Activated CD4-positive, alpha-beta T cell treated with anti-CD3 and anti-CD28 coated beads, Interleukin-2, Interleukin-4, amounts not matched to agents 100 ng/mL and 50 ng/mL, durations not matched to agents 16 hours and 8 hours (primary cell): ENCODE measurements around the gene SNX1.

ENCODE experiments used
- DNase-seq: peaks from one replicate; pipeline ENCODE4 v3.0.0-alpha.2; 2020; ENCODE audit warnings: low spot score

The SNX1 gene

DNA sequence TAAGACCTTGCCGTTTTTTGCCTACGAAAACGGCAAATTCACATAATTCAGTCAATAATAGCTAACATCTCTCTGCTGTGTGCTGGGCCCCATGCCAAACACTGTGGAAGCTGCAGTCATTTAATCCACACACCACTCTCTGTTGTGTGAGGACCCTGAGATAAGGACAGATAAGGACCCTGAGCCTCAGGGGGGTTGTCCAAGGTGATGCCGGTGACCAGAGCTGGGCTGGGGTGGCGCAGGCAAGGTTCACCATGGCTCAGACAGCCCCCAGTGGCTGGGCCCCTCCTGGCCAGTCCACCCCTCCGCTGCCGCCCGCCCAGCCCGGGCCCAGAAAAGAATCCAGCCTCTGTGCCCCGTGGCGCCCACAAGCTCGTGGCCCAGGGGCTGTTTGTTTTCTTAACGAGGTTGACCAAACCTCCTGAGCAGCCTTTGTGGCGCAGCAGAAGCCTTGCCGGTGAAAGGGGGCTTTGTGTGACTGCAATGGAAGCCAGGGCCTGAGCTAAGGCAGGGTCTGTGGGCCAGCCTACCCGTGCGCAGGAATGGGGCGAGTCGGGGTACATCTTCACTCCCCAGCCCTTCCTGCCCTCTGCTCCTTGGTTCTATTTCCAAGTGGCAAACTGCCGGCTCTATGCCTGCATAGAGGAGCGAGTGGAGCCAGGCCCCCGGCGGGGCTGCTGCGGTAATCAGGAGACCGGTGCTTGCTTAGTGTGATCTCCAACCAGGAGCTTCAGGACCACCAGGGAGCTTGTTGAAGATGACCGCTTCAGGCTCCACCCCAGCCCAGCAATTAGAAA, 51.3 kb downstream of the SNX1 start:
- DNase-seq, result no peak

DNA sequence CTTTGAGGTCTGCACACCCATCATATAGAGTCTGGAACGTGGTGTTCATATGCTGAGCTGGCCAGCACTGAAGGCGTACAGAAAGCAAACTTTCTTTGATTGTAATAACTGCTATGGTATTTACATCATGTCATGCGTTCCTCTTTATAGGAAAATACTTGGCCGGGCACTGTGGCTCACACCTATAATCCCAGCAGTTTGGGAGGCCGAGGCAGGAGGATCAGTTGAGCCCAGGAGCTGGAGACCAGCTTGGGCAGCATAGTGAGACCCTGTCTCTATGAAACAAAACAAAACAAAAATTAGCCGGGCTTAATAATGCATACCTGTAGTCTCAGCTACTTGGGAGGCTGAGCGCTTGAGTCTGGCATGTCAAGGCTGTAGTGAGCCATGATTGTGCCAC, 52.4 kb downstream of the SNX1 start:
- no peak for DNase-seq

DNA sequence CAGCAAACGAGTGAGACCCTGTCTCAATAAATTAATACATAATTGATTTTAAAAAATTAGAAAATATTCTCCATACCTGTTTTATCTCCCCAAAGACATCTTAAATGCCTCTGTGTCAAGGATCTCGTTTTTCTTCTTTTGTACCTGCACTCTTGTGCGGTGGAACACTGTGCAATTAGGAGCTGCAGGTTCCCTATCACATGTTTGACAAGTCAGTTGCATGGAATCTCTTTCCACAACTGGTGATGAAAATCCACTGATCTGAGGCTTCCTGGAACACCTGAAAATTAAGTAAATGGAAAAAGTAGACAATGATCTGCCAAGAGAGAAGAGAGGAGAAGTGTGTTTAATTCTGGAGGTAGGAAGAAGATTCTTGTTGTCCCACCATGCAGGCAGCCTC, 52.8 kb downstream of the SNX1 start:
- DNase-seq, result no peak

- peak; percentile 50 for DNase-seq
Measured at GRCh38 chr15:64149424-64149823, 53.6 kb downstream of the SNX1 start.

DNA sequence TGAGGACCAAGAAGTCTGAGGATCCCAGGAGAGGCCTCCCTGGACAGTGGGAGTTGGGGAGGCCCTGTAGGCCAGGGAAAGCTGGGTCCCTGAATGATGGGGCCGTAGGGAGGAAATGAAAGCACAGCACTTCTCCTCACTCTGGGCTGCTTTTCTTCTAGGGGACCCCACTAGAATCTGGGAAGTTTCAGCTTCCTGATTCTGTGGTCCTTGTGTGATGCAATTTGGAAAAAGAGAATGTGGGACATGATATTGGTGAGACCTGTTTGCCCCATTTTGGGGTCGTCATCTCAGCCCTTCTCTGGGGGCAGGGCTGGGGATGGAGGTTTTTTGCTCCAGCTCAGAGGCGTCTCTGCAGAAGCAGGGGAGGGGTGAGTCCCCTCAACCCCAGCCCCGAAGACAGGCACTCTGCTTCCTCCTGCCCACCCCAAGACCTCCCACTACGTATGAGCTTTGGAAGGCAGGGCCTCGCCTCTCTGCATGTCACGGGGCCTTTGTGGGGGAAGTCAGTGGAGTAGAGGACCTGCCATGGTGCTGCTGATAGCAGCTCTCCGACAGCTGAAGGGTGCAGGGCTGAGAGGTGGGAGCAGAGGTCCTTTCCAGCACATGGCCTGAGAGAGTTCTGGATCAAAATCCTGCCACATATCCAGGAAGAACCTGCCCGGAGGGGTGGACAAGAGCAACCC, 54.3 kb downstream of the SNX1 start:
- no peak for DNase-seq

DNA sequence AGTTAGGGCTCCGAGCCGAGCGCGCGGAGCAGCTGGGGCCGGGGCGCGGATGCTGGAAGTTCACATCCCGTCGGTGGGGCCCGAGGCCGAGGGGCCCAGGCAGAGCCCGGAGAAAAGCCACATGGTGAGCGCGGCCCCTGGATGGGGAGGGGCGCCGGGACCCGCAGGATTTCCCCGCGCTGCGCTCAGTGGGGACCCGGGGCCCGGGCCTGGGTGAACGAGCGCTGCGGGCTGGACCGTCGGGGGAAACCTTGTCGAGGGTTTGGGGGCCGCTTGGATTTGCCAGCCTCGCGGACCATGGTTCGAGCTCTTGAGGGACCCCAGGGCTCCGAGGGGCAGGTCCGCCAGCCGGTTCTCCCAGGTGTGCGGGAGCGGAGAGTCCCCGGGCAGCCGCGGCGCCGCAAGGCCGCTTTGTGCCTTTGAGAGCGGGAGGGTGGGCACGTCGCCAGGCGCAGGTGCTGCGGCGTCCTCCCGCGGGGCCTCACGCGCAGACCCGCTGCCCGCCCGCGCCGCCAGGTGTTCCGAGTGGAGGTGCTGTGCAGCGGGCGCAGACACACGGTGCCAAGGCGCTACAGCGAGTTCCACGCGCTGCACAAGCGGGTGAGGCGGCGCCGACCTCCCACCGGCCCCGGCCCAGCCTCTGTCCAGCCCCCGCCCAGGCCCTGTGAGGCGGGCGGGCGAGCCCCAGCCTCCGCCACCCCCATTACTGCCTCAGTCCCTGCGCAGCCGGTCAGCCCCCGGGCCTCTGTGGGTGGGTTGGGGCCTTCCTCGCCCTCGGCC, 56.1 kb downstream of the SNX1 start, which contains the start of gene SNX22:
SNX22 (plus strand) TSS at position 5 of the 780 bp plus-strand sequence; CDS start at position 50, 45 bp downstream.
- DNase-seq, result no peak

- no peak for DNase-seq
Measured at GRCh38 chr15:64152507-64153387, 57.0 kb downstream of the SNX1 start.

DNA sequence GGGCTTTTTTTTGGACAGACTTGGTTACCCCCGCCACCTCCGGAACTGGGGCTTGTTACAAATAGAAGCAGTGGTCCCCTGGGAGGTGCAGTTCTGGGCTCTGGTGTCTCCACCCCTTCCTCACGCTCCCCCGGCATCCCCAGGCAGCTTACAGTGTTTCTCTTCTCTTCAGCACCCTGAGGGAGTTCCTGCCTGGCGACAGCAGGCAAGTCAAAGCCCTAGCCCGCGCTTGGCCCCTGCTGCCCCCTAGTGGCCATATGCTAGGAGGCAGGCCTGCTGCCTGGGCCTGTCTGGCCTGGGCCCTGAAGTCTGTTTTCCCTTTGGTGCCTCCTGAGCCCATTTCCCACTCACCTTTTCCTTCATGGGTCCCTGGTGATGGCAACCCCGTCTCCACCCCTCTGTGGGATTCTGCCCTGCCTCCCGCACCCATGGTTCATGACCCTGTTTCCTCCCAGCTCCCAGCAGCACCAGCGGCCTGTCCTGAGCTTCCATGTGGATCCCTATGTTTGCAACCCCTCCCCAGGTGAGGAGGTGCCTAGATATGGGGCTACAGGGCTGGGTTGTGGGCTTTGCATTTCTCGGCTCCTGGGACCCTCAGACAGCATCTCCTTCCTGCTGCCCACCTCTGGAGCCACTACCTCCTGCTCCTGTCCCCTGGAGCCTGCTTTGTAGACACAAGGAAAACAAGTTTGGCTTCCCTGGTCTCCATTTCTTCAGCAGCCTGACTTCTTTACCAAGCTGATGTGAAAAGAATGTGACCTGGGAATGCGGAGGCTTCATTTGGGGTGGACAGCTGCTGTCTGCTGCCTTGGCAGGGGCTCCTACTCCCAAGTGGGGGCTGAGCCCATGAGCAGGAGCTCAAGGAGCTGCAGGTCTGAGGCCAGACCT, 57.9 kb downstream of the SNX1 start:
- peak; percentile 94 for DNase-seq

DNA sequence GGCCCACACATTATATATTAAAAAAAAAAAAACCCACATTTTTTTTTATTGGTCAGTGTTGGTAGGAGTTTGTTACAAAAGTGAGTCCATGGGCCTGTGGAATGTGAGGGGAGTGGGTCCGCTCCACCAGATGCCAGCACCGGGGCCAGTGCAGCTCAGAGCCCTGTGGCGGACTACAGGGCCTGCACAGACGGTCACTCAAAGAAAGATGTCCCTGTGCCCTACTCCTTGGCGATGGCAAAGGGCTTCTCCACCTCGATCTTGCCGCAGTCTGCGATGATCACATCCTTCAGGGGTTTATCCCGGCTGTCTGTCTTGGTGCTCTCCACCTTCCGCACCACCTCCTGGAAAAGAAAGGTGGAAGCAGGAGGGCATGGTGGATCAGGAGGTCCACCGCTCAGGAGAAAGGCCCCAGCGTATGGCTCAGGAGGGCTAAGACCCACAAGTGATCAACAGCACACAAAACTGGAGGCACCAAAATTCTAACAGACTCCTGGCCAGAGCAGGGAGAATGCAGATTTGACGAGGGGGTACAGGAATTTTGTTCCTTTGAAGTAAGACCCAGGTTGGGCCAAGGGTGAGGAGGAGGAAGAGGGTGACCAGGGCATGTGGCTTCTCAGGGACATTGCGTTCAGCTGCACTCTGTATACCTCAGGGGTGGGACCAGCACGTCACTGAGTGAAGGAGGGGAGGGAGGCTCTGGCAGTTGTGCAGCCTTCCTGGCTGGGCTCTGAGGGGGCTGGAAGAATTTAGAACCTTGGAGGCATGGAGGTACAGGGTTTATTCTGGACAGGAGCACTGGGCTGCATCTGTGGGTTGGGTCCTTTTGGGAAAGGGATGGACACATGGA, 60.2 kb downstream of the SNX1 start:
- no peak for DNase-seq

GRCh38 chr15:64156652-64157331, 61.0 kb downstream of the SNX1 start:
- DNase-seq, result no peak

DNA sequence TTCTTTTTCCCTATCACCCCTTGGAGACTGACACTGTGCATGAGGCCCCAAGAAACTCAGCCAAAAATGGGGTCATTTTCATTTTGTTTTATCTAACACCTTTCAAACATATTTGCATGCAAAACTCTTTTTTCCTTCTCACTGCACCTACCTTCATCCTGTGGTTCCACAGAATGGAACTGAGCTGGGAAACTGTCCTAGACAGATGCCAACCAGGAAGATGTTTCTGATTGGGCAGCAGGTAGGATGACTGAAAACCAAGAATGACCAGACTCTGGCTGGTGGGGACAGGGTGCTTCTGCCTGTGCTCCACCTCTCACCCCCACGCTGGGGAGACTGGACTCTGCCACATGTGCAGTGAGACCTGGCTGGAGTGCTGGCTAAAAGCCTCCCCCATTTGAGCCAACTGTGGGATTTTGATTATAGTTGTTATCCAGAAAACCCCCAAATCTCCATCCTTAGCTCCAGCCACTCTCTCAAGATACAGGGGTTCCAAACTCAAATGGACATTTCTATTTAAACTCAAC, 61.9 kb downstream of the SNX1 start:
- no peak for DNase-seq

DNA sequence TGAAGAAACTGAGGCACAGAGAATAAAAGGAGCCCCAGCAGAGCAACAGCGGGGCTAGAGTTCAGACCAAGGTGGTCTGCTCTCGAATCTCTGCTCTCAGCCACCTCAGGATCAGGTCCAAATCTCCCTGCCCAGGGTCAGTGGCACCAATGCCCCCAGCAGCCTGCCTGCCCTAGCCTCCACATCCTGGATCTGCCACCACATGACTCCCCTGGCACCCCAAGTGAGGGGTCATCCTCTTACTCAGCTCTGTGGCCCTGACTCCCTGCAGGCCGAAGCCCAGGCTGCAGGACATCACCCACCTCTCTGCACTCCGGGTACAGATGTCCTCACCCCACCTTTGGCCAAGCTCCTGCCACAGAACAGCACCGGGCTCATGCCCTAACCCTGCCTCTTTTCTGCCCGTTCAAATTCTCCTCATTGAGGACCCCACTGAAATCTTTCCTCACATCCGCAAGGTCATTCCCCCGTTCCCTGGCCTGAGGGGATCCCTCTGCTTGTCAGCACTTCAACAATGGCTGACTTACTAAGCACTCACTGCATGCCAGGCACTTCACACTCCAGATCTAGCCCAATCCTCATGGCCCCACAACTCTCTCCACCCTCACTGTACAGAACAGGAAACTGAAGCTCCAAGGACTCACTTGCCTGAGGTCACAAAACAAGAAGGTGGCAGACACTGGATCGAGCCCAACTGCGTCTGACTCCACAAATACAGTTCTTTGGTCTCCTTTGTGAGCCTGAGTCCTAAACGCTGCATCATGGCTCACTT, 62.8 kb downstream of the SNX1 start:
- no peak for DNase-seq

GRCh38 chr15:64161688-64162477, 66.1 kb downstream of the SNX1 start:
- no peak for DNase-seq

DNA sequence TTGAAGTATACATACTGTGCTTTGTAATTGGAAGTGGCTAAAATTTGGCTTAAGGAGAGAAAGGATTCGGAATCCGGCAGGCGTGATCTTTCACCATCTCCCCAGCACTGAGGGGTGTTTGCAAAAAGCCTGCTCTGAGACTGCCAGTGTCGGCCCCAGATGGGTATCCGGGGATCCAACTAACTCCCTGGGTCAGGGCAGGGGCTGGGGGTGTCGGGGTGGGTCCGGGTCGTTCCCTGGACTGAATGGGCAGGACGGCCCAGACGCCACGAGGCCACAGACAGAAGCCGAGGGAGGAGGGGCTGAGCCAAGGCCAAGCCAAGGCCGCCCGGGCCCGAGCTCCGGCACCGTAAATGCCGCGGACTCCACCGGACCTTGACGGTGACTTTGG, 66.7 kb downstream of the SNX1 start:
- DNase-seq, result peak; percentile 22

- peak; percentile 98 for DNase-seq
Measured at GRCh38 chr15:64162869-64163658, 67.3 kb downstream of the SNX1 start, which contains the start of gene PPIB. Gene PPIB (minus strand): TSS chr15:64163022. CDS start chr15:64162986, 36 bp downstream.

GRCh38 chr15:64163659-64164362, 68.0 kb downstream of the SNX1 start:
- DNase-seq, result no peak
